Esophagus muscularis mucosa (tissue), 4 donors: ENCODE measurements around the gene CHST15.

Experiments
- CTCF ChIP-seq, 3 experiments: fragments of 200-600 bp in 2 of 3; fragments of 450-650 bp in 1 of 3; sonication (generic) in 2 of 3; IDR thresholded peaks; one replicate each; pipeline ENCODE4 v1.5.1; 2017 to 2019; ENCODE audit warnings: antibody characterized with exemption in 3 of 3, mild to moderate bottlenecking in 2 of 3, moderate library complexity in 1 of 3
- EP300 ChIP-seq: sonication (generic); formaldehyde crosslinking; IDR thresholded peaks from one replicate; pipeline ENCODE4 v1.6.1; 2017; ENCODE audit warnings: antibody characterized with exemption
- POLR2A ChIP-seq: fragments of 450-650 bp; IDR thresholded peaks from one replicate; pipeline ENCODE4 v1.6.1; 2017; ENCODE audit warnings: antibody characterized with exemption, moderate library complexity, mild to moderate bottlenecking, low read depth
- POLR2AphosphoS5 ChIP-seq, 2 donors: sonication (generic); formaldehyde crosslinking; IDR thresholded peaks; one replicate each; pipeline ENCODE4 v1.6.1; 2017; ENCODE audit warnings: antibody characterized with exemption in 2 of 2

DNA sequence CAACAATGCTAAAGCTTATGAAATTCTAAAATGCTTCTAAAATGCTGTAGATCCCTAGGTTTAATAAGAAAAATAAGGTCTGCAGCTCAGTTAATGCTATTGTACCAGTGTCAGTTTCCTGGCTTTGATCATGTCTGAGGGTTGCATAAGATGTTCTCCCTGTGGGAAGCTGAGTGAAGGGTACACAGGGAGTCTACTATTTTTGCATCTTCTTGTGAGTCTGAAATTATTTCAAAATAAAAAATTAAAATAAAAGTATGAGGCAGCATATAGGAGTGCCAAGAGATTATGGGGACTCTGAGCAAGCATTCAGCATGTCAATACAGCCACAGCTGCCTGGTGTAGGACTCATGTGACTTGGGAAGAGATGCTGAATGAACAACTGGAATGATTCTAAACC is 14.7 kb downstream of the CHST15 start:
- TF ChIP-seq POLR2AphosphoS5 (IDR thresholded peaks at IDR 0.05) (no peak), CTCF (IDR thresholded peaks at IDR 0.05) (no peak), POLR2A (no peak), EP300 (no peak)
